GM06990 (cell line): ENCODE measurements around the gene C19orf47.

ENCODE experiments used
- DNase-seq: peaks from one replicate; pipeline ENCODE4 v3.0.0-alpha.2; 2011; ENCODE audit not compliant: insufficient read length; ENCODE audit errors: extremely low read depth
- H3K27me3 ChIP-seq: replicated peaks from 2 replicates; pipeline ENCODE4 v1.6.0; 2011; ENCODE audit warnings: low read length; ENCODE audit not compliant: control insufficient read depth, insufficient read depth
- H3K36me3 ChIP-seq: 2 replicates; pipeline ENCODE4 v1.5.1; 2011; ENCODE audit warnings: low read length; ENCODE audit not compliant: control insufficient read depth, insufficient read depth
- H3K4me3 ChIP-seq: replicated peaks from 2 replicates; pipeline ENCODE4 v1.5.1; 2011; ENCODE audit warnings: low read depth, mild to moderate bottlenecking, control low read depth, low read length
- TF ChIP-seq, protein P1 (sequence below): IDR thresholded peaks from 2 replicates; pipeline ENCODE4 v1.5.1; 2011; ENCODE audit warnings: low read length, control low read depth, mild to moderate bottlenecking, inconsistent platforms; ENCODE audit not compliant: insufficient read depth, poor library complexity, severe bottlenecking

The C19orf47 gene

DNA sequence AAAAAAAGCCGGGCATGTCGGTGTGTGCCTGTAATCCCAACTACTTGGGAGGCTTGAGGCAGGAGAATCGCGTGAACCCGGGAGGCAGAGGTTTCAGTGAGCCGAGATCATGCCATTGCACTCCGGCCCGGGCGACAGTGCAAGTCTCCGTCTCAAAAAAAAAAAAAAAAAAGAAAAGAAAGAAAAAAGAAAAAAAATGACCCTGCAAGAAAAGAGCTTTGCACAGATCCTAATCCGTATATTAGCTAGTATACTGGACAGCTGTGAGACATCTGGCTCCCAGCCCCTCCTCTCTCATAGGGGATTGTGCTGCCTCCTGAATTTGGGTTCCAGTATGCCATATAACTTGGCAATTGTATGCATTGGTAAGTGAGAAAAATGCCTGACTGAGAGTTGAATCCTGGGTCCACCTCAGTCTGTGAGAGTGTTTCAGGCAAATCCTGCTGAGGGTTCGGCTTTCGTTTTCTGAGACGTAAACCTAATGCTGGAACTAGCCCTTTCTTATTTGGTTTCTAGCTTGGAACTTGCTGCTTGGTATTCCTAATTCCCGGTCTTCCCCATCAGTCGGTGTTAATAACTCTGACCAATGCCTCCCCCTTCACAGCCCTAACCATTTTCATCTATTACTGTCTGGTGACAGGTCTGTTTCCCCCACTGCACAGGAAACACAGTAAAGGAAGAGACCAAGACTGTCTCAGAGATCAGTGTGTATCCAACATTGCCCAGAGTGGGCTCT, 61.8 kb downstream of the C19orf47 start:
- no peaks in the 10 kb centered on the region for H3K27me3 ChIP-seq
- H3K36me3 ChIP-seq: peaks cover 1% of the 10 kb centered on the region
- DNase-seq: no peak
- TF ChIP-seq, protein P1, sequence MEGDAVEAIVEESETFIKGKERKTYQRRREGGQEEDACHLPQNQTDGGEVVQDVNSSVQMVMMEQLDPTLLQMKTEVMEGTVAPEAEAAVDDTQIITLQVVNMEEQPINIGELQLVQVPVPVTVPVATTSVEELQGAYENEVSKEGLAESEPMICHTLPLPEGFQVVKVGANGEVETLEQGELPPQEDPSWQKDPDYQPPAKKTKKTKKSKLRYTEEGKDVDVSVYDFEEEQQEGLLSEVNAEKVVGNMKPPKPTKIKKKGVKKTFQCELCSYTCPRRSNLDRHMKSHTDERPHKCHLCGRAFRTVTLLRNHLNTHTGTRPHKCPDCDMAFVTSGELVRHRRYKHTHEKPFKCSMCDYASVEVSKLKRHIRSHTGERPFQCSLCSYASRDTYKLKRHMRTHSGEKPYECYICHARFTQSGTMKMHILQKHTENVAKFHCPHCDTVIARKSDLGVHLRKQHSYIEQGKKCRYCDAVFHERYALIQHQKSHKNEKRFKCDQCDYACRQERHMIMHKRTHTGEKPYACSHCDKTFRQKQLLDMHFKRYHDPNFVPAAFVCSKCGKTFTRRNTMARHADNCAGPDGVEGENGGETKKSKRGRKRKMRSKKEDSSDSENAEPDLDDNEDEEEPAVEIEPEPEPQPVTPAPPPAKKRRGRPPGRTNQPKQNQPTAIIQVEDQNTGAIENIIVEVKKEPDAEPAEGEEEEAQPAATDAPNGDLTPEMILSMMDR: no peak
- no peak overlapping the region for H3K4me3 ChIP-seq

DNA sequence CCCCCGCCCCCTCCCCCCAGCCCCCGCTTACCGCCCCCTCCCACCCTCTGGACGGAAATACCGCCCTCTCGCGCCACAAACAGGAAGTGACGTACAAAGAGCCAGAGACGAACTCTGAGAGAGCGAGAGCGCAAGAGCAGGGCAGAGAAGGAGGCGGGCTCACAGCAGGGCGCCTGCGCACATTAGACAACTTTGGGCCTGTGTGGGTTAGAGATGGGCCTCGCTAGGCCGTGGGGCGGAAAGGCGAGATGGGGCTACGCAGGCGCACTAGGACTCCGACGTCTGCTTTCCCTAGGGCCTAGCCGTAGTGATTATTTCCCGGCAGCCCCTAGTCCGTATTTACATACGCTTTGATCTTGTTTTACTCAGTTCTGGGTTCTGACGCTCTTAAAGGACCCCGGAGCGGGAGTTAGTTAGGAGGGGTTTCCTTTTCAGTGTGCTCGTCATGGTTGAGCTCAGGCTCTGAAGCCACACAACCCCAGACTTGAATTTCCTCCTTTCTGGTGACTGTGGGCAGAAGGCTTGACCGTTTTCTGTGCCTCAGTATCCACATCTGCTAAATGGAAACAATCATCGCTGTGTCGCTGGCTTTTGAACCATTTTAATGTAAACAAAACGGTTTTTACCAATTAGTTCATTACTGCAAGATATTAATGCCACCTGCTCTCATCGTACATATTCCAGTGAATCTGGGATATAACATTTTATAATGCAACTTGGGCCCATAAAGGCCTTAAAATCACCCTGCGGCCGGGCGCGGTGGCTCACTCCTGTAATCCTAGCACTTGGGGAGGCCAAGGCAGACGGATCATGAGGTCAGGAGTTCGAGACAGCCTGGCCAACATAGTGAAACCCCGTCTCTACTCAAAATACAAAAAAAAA, 62.6 kb downstream of the C19orf47 start:
- DNase-seq: peak; percentile 98
- no peaks in the 10 kb centered on the region for H3K27me3 ChIP-seq

DNA sequence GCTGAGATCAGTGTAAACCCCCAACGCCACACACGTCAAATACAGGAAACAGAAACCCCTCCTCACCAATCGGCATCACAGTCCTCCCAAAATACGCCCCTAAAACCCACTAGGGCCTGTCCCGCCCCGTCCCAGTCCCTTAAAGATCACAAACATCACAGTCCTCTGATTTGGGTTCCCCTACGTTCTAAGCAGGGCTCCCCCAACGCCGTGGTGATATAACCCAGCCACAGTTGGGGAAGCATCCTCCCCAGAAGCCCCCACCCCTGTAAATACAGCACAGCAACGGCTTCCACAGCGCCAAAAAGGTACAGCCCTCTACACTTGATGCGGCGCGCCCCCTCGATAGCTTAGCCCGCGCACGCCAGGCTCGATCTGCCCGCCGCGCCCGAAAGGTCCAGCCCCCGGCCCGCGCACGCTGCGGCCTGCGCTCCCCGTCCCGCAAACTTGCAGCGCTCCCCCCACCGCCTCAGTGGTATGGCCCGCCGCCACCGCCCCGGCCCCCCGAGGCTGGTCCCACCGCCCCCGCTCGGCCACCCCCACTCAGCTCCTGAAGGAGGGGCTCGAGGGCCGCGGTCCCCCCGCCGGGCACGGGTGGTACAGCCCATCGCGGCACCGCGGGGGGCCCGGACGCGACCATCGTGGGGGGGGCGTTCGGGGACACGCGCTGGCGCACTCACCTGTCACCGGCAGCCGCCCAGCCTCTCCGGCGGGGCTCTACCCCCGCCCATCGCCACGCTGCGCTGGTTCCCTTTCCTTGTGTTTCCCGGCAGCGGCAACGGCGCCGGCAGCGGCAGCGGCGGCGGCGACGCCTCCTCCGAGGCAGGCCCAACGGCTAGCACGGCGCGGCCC, 63.5 kb downstream of the C19orf47 start, which contains the start of gene AKT2:
Gene AKT2 (minus strand): TSS at position 845 of the 852 bp plus-strand sequence. CDS start 20,078 bp downstream, outside the sequence.
- Histone ChIP-seq H3K36me3 (peaks cover 1% of the 10 kb centered on the region), H3K4me3 (peak within 1 kb of the TSS; percentile 88), H3K27me3 (no peaks in the 10 kb centered on the region)
- no peak for DNase-seq
- TF ChIP-seq, protein P1: no peak

More for the DNA sequence above, 62.6 kb downstream of the C19orf47 start:
- TF ChIP-seq, protein P1: no peak
- peaks cover 1% of the 10 kb centered on the region for H3K36me3 ChIP-seq
- peak overlapping the region; percentile 88 for H3K4me3 ChIP-seq

DNA sequence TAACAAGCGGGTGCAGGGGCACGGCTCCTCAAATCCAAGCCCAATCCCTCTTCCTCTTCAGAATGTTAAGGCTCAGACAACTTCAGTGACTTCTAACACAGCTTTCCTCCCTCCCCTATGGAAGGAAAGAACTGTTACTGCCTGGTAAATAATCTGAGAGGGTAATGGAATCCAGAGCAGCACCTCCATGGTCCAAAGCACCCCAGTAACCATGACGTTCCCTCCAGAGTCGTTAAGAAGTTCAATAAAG, 64.0 kb downstream of the C19orf47 start:
- DNase-seq: no peak
- Histone ChIP-seq H3K4me3 (peak overlapping the region; percentile 88), H3K27me3 (no peaks in the 10 kb centered on the region), H3K36me3 (peaks cover 2% of the 10 kb centered on the region)
- TF ChIP-seq, protein P1: no peak

DNA sequence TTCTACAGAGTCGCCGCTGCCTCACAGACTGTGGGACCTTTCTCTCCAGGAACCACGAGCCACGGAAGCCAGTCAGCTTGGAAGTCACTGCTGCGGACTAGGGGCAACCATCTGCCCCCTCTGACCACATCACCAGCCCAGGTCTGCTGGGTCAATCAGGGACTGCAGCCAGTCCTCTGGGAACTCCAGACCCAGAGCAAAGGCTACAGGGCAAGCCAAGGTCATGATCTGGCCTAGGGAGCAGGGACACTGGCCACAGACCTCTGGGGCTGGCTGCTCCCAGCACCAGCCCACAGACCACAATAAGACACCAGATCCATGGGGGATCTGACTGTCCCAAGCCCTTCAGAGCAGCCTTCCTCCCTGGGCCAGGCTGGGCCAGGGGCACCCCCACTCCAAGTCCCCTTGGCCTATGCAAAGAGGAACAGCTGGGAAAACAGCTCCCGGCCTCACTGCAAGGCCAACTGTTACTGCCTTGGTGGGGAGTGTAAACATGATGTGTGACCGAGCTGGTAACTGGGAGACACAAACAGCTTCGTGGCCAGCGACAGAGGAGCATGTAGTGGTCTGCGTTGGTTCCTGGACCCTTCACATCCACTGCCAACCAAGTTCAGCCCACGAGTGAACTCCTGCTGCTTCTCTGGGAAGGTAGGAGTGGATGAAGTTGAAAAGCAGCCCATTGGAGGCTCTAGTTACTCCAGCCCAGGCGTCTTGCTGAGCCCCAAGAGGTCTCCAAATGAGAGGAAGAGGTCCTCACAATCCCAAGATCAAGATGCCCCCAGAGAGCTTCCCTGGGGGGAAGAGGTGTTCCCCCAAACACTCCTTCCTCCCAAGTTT, 64.6 kb downstream of the C19orf47 start:
- H3K36me3 ChIP-seq: peaks cover 5% of the 10 kb centered on the region
- no peaks in the 10 kb centered on the region for H3K27me3 ChIP-seq
- no peak for DNase-seq
- H3K4me3 ChIP-seq: peak overlapping the region; percentile 88
- TF ChIP-seq, protein P1: no peak
